ENCODE measurements around the gene PA2G4.

DNA sequence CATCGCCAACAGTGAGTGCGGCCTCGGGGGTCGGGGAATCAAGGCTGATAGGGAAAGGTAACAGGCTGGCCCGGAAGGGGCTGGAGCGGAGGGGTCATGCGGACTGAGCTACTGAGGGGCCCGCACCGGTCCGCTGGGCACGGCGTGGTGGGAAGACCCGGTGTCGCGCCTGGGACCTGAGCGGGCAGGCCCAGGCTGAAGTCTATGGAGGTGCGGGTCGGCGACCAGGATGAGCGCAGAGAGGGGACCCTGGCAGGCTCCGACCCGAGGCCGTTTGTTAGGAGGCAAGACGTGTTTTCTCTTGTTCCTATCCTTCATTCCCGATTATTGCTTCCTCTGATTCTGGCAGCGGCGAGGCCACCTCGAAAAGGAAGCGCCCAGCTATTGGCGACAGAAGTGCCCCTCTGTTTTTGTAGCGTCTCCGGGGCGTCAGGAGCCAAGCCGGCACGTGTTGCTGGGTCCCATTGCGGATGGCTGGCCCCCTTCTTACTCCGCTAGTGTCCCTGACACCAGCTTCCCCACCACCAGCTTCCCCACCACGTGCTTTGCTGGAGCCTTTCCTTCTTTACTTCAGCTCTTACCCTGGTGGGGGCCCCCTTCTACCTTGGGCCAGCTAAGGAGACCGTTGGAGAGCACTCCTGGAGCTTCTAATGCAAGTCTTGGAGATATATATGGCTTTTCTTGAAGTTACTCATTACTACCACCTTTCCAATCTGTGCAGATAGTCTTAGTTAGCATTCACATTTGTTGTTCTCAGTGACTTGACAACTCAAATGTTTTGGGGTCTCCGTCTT is 653 bp downstream of the PA2G4 start:
- no peak for TF ChIP-seq EZH2phosphoT487 (IDR thresholded peaks at IDR 0.05; ENCODE audit: borderline replicate concordance, low read length)
- TF ChIP-seq EZH2 (IDR thresholded peaks at IDR 0.05; ENCODE audit: low read length, unreplicated experiment), result no peak
- TF ChIP-seq, protein P1, sequence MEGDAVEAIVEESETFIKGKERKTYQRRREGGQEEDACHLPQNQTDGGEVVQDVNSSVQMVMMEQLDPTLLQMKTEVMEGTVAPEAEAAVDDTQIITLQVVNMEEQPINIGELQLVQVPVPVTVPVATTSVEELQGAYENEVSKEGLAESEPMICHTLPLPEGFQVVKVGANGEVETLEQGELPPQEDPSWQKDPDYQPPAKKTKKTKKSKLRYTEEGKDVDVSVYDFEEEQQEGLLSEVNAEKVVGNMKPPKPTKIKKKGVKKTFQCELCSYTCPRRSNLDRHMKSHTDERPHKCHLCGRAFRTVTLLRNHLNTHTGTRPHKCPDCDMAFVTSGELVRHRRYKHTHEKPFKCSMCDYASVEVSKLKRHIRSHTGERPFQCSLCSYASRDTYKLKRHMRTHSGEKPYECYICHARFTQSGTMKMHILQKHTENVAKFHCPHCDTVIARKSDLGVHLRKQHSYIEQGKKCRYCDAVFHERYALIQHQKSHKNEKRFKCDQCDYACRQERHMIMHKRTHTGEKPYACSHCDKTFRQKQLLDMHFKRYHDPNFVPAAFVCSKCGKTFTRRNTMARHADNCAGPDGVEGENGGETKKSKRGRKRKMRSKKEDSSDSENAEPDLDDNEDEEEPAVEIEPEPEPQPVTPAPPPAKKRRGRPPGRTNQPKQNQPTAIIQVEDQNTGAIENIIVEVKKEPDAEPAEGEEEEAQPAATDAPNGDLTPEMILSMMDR (conservative IDR thresholded peaks at IDR 0.05; ENCODE audit: low read depth, low read length), result peak; percentile 14; the same call in 1 of the 2 replicates

Measured in PC-3 (cell line).